CD4-positive, alpha-beta T cell (primary cell): ENCODE data around the gene SLF2. TPM values are rescaled to one million over a fixed set of nuclear protein-coding genes. Genes with fewer than 3 reads are reported as not detected.
A peak's percentile ranks its signal among the peaks of the same experiment; 100 is the strongest.

Experiments
- ATAC-seq: fragments of 200-7000 bp; cut with Tn5 transposase; one replicate; pipeline ENCODE4 v1.10.0; 2022; ENCODE audit warnings: mild to moderate bottlenecking; ENCODE audit not compliant: poor library complexity
- CTCF ChIA-PET: fragments of 350-600 bp; sonication (Branson Sonifier 250); formaldehyde crosslinking; loops from one replicate; lab custom pipeline; 2021; ENCODE audit warnings: antibody characterized with exemption, inconsistent platforms; lab: Charles Lee
- POLR2A ChIA-PET: fragments of 350-600 bp; sonication (Branson Sonifier 250); formaldehyde crosslinking; loops from one replicate; lab custom pipeline; 2021; ENCODE audit warnings: antibody characterized with exemption, inconsistent platforms; lab: Charles Lee
- DNase-seq, 14 experiments: peaks; one replicate each; pipeline ENCODE4 v3.0.0-alpha.2; 2013 to 2020; ENCODE audit warnings: mixed read lengths in 2 of 14
- H3K27ac ChIP-seq, 2 donors: one replicate each; pipeline versions ENCODE4 v1.5.1 to v1.7.0; 2013; ENCODE audit warnings: low read length in 2 of 2, low read depth in 1 of 2, mild to moderate bottlenecking in 1 of 2
- H3K27me3 ChIP-seq, 2 experiments: 1 replicate in 1 of 2; 2 replicates in 1 of 2; pipeline versions ENCODE4 v1.6.1 to v1.7.0; 2013; ENCODE audit warnings: low read length in 2 of 2, control low read depth in 1 of 2, mild to moderate bottlenecking in 1 of 2, moderate library complexity in 1 of 2; ENCODE audit not compliant: insufficient read depth in 2 of 2, control insufficient read depth in 1 of 2
- H3K36me3 ChIP-seq: one replicate; pipeline ENCODE4 v1.6.1; 2013; ENCODE audit warnings: low read length, control low read depth; ENCODE audit not compliant: insufficient read depth
- H3K4me1 ChIP-seq: one replicate; pipeline ENCODE4 v1.6.1; 2013; ENCODE audit warnings: low read length, control low read depth; ENCODE audit not compliant: insufficient read depth
- H3K4me3 ChIP-seq: one replicate; pipeline ENCODE4 v1.5.1; 2013; ENCODE audit warnings: mild to moderate bottlenecking, low read length, moderate library complexity
- H3K9me3 ChIP-seq, 2 experiments: 1 replicate in 1 of 2; 2 replicates in 1 of 2; pipeline versions ENCODE4 v1.6.1 to v1.7.0; 2013; ENCODE audit warnings: low read length in 2 of 2, mild to moderate bottlenecking in 2 of 2, control low read depth in 1 of 2, moderate library complexity in 1 of 2; ENCODE audit not compliant: control insufficient read depth in 1 of 2, insufficient read depth in 1 of 2
- H3K27ac Mint-ChIP-seq: one replicate; pipeline ENCODE4 v1.8.0; 2020; ENCODE audit warnings: mixed read lengths
- H3K27me3 Mint-ChIP-seq: one replicate; pipeline ENCODE4 v1.8.0; 2021; ENCODE audit warnings: mixed read lengths
- H3K36me3 Mint-ChIP-seq: one replicate; pipeline ENCODE4 v1.8.0; 2021; ENCODE audit warnings: low read depth, mixed read lengths
- H3K4me1 Mint-ChIP-seq: one replicate; pipeline ENCODE4 v1.8.0; 2021; ENCODE audit warnings: low read depth, mixed read lengths
- H3K4me3 Mint-ChIP-seq: one replicate; pipeline ENCODE4 v1.8.0; 2020; ENCODE audit warnings: mild to moderate bottlenecking, mixed read lengths
- H3K9me3 Mint-ChIP-seq: one replicate; pipeline ENCODE4 v1.8.0; 2020; ENCODE audit warnings: mixed read lengths
- CTCF ChIP-seq: fragments of 200-600 bp; IDR thresholded peaks from one replicate; pipeline ENCODE4 v1.8.0; 2022; ENCODE audit warnings: antibody characterized with exemption, mild to moderate bottlenecking
- intact Hi-C, 2 experiments: fragments of 100-400 bp; cut with DNase I in 1 of 2; cut with micrococcal nuclease in 1 of 2; formaldehyde crosslinking; loops; one replicate each; pipeline versions ENCODE4 v1.15.1 to v1.9.0; 2023 to 2025; cut with DNase I, micrococcal nuclease
- total RNA-seq, 174 experiments: library from RNA in 2 of 174; stranded (reverse) in 2 of 174; gene quantifications; one replicate each; pipeline ENCODE4 v1.2.3 and lab custom pipeline; 2021 to 2026

SLF2 gene
- total RNA-seq, 2 experiments from 2014 or later, result 11.1 TPM

- ATAC-seq, result no peak
Observed at GRCh38 chr10:100872034-100872791, 40.5 kb upstream of the SLF2 start.

GRCh38 chr10:100873146-100873826 is 39.5 kb upstream of the SLF2 start:
- Mint-ChIP-seq H3K27ac (no peak overlapping the region), H3K4me3 (no peak overlapping the region), H3K36me3 (no peaks in the 10 kb centered on the region), H3K27me3 (peaks cover 17% of the 10 kb centered on the region), H3K4me1 (no peaks in the 10 kb centered on the region), H3K9me3 (no peaks in the 10 kb centered on the region)
- POLR2A ChIA-PET, result no interaction called here
- DNase-seq (no peak), ATAC-seq (no peak)
- Histone ChIP-seq H3K27ac (no peak overlapping the region), H3K36me3 (no peaks in the 10 kb centered on the region), H3K4me3 (no peak overlapping the region), H3K9me3 (no peaks in the 10 kb centered on the region), H3K27me3 (peaks cover 0 to 2% of the 10 kb centered on the region in 2 experiments), H3K4me1 (no peaks in the 10 kb centered on the region)
- no peak for TF ChIP-seq CTCF
- intact Hi-C loops, result no loop called here
- CTCF ChIA-PET, result interaction anchor here (1.0 kb wide), 1 partner anchor 311 kb away, joined by 3 read pairs; no protein-coding TSS in a partner anchor

More at GRCh38 chr10:100872034-100872791, 40.5 kb upstream of the SLF2 start:
- intact Hi-C loops, result loop anchor here in 1 of 2 experiments (1.0 kb wide), 1 partner anchor 310 kb away; no protein-coding TSS in a partner anchor
- H3K9me3 ChIP-seq, result no peaks in the 10 kb centered on the region
- no peaks in the 10 kb centered on the region for H3K36me3 ChIP-seq
- no peak overlapping the region for H3K27ac Mint-ChIP-seq
- no peak overlapping the region for H3K27ac ChIP-seq
- no peak overlapping the region for H3K4me3 Mint-ChIP-seq
- peak; percentile 42 for TF ChIP-seq CTCF
- H3K27me3 Mint-ChIP-seq, result peaks cover 20% of the 10 kb centered on the region
- no peaks in the 10 kb centered on the region for H3K36me3 Mint-ChIP-seq
- no peaks in the 10 kb centered on the region for H3K4me1 Mint-ChIP-seq
- DNase-seq, result peak in 13 of 14 experiments; percentile 7 to 54 (median 29)
- no peak overlapping the region for H3K4me3 ChIP-seq
- ChIA-PET POLR2A (no interaction called here), CTCF (interaction anchor here (1.0 kb wide), 1 partner anchor 310 kb away, joined by 3 read pairs; no protein-coding TSS in a partner anchor)
- no peaks in the 10 kb centered on the region for H3K9me3 Mint-ChIP-seq
- H3K27me3 ChIP-seq, result peaks cover 1 to 2% of the 10 kb centered on the region in 2 experiments
- no peaks in the 10 kb centered on the region for H3K4me1 ChIP-seq

GRCh38 chr10:100873827-100874326 is 38.9 kb upstream of the SLF2 start:
- Mint-ChIP-seq H3K27ac (no peak overlapping the region), H3K36me3 (no peaks in the 10 kb centered on the region), H3K9me3 (no peaks in the 10 kb centered on the region), H3K4me1 (no peaks in the 10 kb centered on the region), H3K27me3 (peaks cover 17% of the 10 kb centered on the region), H3K4me3 (no peak overlapping the region)
- H3K27ac ChIP-seq, result no peak overlapping the region
- no peaks in the 10 kb centered on the region for H3K9me3 ChIP-seq
- no peaks in the 10 kb centered on the region for H3K4me1 ChIP-seq
- DNase-seq (no peak), ATAC-seq (no peak)
- H3K4me3 ChIP-seq, result no peak overlapping the region
- H3K36me3 ChIP-seq, result no peaks in the 10 kb centered on the region
- ChIA-PET CTCF (no interaction called here), POLR2A (no interaction called here)
- peaks cover 0 to 2% of the 10 kb centered on the region in 2 experiments for H3K27me3 ChIP-seq
- intact Hi-C loops, result no loop called here
- no peak for TF ChIP-seq CTCF
